Panc1 (cell line): ENCODE measurements around the gene SMIM24. TPM values are rescaled to one million over a fixed set of nuclear protein-coding genes. Genes with fewer than 3 reads are reported as not detected.

Source experiments
- ATAC-seq: fragments of 200-7000 bp; cut with Tn5 transposase; 2 replicates; pipeline ENCODE4 v1.9.1; 2020; ENCODE audit warnings: mild to moderate bottlenecking, moderate library complexity
- BruUV-seq: library from RNA; stranded (reverse); fragments of 400-500 nt; replicated peaks from 2 replicates; lab custom pipeline; 2021; lab: Mats Ljungman, UMichigan
- CTCF ChIA-PET: fragments of 300-600 bp; sonication (Branson Sonifier 250); formaldehyde crosslinking; loops from one replicate; lab custom pipeline; 2022; ENCODE audit warnings: antibody characterized with exemption; lab: Charles Lee
- POLR2A ChIA-PET: fragments of 300-600 bp; sonication (Branson Sonifier 250); formaldehyde crosslinking; loops from one replicate; lab custom pipeline; 2022; ENCODE audit warnings: antibody characterized with exemption; lab: Charles Lee
- DNase-seq: peaks from one replicate; pipeline ENCODE4 v3.0.0-alpha.2; 2010; ENCODE audit warnings: low read depth, low spot score
- H3K27ac ChIP-seq: 2 replicates; pipeline ENCODE4 v1.5.1; 2011; ENCODE audit warnings: mild to moderate bottlenecking, low read length, inconsistent platforms
- H3K27me3 ChIP-seq: fragments of 200-500 bp; sonication (Bioruptor generic); 2 replicates; pipeline ENCODE4 v1.6.0; 2014; ENCODE audit warnings: low read length, inconsistent platforms; ENCODE audit not compliant: control insufficient read depth, insufficient read depth
- H3K36me3 ChIP-seq: fragments of 200-500 bp; sonication (Bioruptor generic); 2 replicates; pipeline ENCODE4 v1.5.1; 2014; ENCODE audit warnings: inconsistent platforms, mild to moderate bottlenecking, low read length, moderate library complexity; ENCODE audit not compliant: control insufficient read depth, insufficient read depth
- H3K4me1 ChIP-seq: 2 replicates; pipeline ENCODE4 v1.5.1; 2011; ENCODE audit warnings: inconsistent platforms, mild to moderate bottlenecking, low read length, moderate library complexity; ENCODE audit not compliant: control insufficient read depth, insufficient read depth
- H3K4me3 ChIP-seq, 2 experiments: 2 replicates each; pipeline ENCODE4 v1.5.1; 2011 to 2012; ENCODE audit warnings: low read depth in 2 of 2, low read length in 2 of 2, mild to moderate bottlenecking in 2 of 2, inconsistent platforms in 1 of 2, moderate library complexity in 1 of 2
- H3K9me3 ChIP-seq: fragments of 200-500 bp; sonication (Bioruptor generic); 2 replicates; pipeline ENCODE4 v1.5.1; 2014; ENCODE audit warnings: low read depth, mild to moderate bottlenecking, inconsistent platforms, low read length, moderate library complexity; ENCODE audit not compliant: control insufficient read depth, insufficient read depth
- POLR2AphosphoS5 ChIP-seq: IDR thresholded peaks from 2 replicates; pipeline ENCODE4 v1.6.1; 2012; ENCODE audit warnings: mild to moderate bottlenecking, low read depth, low read length, moderate library complexity
- SIN3A ChIP-seq: IDR thresholded peaks from 2 replicates; pipeline ENCODE4 v1.6.1; 2012; ENCODE audit warnings: low read depth, mild to moderate bottlenecking, low read length, moderate library complexity, borderline replicate concordance; ENCODE audit not compliant: insufficient read depth
- TCF7L2 ChIP-seq: IDR thresholded peaks from 2 replicates; pipeline ENCODE4 v1.6.1; 2011; ENCODE audit warnings: mild to moderate bottlenecking, low read depth, low read length, inconsistent platforms
- in situ Hi-C: cut with HindIII; loops from 2 replicates; pipeline ENCODE4 v1.10.0; 2016; ENCODE audit warnings: low sequenced_read_pairs, low pct_unique_long_range_greater_than_20kb
- intact Hi-C: fragments of 100-400 bp; cut with micrococcal nuclease; formaldehyde crosslinking; loops from one replicate; pipeline ENCODE4 v1.10.0; 2022; ENCODE audit not compliant: unreplicated experiment
- total RNA-seq: library from RNA; stranded (reverse); gene quantifications from one replicate; pipeline ENCODE4 v1.2.1, GENCODE V29; 2021; ENCODE audit not compliant: unreplicated experiment
- TF ChIP-seq, protein P1 (sequence below), 2 experiments: IDR thresholded peaks; 2 replicates each; pipeline ENCODE4 v1.6.1; 2011 to 2012; ENCODE audit warnings: low read depth in 2 of 2, control low read depth in 1 of 2, low read length in 1 of 2, mild to moderate bottlenecking in 1 of 2, moderate library complexity in 1 of 2; ENCODE audit not compliant: insufficient read depth in 1 of 2
- TF ChIP-seq, protein P2 (sequence below): fragments of 450-650 bp; IDR thresholded peaks from 2 replicates; pipeline ENCODE4 v1.5.1; 2017; ENCODE audit warnings: mild to moderate bottlenecking

The SMIM24 gene
- total RNA-seq, 1 experiment from 2014 or later = 0.28 TPM

DNA sequence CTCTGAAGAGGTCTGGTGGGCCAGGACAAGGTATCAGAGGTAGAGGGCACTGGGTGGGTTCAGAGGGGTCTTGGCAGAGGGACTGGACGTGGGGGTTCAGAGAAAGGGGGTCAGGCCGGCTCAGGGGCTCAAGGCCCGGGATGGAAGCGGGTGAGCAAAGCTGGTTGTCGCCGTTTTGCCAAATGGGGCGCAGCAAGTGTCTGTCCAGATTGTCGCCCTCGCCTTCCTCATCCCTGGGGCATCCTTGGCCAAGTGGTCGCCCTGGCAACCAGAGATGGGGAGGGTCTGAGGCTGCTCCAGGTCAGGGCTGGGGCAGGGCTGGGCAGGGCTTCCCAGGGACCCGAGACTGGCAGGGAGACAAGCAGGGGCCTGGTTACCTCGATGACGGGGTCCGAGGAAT lies 13.3 kb upstream of the SMIM24 start:
- H3K27ac ChIP-seq = no peak overlapping the region
- DNase-seq = no peak
- in situ Hi-C loops (no loop called here), intact Hi-C loops (no loop called here)
- CTCF ChIA-PET = no interaction called here
- no peaks in the 10 kb centered on the region for H3K4me1 ChIP-seq
- H3K4me3 ChIP-seq = no peak overlapping the region
- no peaks in the 10 kb centered on the region for H3K27me3 ChIP-seq
- TF ChIP-seq SIN3A = no peak
- H3K9me3 ChIP-seq = no peaks in the 10 kb centered on the region
- no TSS peak for BruUV-seq
- H3K36me3 ChIP-seq = no peaks in the 10 kb centered on the region
- no peak for ATAC-seq
- POLR2A ChIA-PET = no interaction called here

DNA sequence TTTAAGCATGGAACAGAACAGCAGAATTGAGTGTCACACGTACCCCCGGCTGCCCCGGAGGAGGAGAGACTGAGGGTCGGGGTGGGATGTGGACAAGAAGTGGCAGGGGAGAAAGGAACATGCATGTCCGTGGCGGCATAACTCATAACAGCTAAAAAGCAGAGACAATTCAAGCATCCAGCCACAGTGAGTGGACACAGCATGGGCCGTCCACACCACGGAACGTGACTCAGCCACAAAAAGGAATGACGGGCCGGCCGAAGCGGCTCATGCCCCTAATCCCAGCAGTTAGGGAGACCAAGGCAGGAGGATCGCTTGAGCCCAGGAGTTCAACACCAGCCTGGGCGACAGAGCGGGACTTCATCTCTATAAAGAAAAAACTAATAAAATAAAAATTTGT lies 12.6 kb upstream of the SMIM24 start:
- Histone ChIP-seq H3K4me3 (no peak overlapping the region), H3K9me3 (no peaks in the 10 kb centered on the region), H3K4me1 (no peaks in the 10 kb centered on the region), H3K27ac (no peak overlapping the region), H3K27me3 (no peaks in the 10 kb centered on the region), H3K36me3 (no peaks in the 10 kb centered on the region)
- DNase-seq = no peak
- BruUV-seq = no TSS peak
- TF ChIP-seq, protein P1, sequence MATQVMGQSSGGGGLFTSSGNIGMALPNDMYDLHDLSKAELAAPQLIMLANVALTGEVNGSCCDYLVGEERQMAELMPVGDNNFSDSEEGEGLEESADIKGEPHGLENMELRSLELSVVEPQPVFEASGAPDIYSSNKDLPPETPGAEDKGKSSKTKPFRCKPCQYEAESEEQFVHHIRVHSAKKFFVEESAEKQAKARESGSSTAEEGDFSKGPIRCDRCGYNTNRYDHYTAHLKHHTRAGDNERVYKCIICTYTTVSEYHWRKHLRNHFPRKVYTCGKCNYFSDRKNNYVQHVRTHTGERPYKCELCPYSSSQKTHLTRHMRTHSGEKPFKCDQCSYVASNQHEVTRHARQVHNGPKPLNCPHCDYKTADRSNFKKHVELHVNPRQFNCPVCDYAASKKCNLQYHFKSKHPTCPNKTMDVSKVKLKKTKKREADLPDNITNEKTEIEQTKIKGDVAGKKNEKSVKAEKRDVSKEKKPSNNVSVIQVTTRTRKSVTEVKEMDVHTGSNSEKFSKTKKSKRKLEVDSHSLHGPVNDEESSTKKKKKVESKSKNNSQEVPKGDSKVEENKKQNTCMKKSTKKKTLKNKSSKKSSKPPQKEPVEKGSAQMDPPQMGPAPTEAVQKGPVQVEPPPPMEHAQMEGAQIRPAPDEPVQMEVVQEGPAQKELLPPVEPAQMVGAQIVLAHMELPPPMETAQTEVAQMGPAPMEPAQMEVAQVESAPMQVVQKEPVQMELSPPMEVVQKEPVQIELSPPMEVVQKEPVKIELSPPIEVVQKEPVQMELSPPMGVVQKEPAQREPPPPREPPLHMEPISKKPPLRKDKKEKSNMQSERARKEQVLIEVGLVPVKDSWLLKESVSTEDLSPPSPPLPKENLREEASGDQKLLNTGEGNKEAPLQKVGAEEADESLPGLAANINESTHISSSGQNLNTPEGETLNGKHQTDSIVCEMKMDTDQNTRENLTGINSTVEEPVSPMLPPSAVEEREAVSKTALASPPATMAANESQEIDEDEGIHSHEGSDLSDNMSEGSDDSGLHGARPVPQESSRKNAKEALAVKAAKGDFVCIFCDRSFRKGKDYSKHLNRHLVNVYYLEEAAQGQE (IDR thresholded peaks at IDR 0.05; ENCODE audit: insufficient read depth in 1 of 2, low read depth in 2 of 2, low read length in 1 of 2) = no peak
- no peak for TF ChIP-seq SIN3A
- no peak for TF ChIP-seq POLR2AphosphoS5
- TF ChIP-seq, protein P2, sequence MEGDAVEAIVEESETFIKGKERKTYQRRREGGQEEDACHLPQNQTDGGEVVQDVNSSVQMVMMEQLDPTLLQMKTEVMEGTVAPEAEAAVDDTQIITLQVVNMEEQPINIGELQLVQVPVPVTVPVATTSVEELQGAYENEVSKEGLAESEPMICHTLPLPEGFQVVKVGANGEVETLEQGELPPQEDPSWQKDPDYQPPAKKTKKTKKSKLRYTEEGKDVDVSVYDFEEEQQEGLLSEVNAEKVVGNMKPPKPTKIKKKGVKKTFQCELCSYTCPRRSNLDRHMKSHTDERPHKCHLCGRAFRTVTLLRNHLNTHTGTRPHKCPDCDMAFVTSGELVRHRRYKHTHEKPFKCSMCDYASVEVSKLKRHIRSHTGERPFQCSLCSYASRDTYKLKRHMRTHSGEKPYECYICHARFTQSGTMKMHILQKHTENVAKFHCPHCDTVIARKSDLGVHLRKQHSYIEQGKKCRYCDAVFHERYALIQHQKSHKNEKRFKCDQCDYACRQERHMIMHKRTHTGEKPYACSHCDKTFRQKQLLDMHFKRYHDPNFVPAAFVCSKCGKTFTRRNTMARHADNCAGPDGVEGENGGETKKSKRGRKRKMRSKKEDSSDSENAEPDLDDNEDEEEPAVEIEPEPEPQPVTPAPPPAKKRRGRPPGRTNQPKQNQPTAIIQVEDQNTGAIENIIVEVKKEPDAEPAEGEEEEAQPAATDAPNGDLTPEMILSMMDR = no peak
- no peak for TF ChIP-seq TCF7L2
- no peak for ATAC-seq
- POLR2A ChIA-PET = no interaction called here
- intact Hi-C loops (no loop called here), in situ Hi-C loops (no loop called here)
- CTCF ChIA-PET = no interaction called here

DNA sequence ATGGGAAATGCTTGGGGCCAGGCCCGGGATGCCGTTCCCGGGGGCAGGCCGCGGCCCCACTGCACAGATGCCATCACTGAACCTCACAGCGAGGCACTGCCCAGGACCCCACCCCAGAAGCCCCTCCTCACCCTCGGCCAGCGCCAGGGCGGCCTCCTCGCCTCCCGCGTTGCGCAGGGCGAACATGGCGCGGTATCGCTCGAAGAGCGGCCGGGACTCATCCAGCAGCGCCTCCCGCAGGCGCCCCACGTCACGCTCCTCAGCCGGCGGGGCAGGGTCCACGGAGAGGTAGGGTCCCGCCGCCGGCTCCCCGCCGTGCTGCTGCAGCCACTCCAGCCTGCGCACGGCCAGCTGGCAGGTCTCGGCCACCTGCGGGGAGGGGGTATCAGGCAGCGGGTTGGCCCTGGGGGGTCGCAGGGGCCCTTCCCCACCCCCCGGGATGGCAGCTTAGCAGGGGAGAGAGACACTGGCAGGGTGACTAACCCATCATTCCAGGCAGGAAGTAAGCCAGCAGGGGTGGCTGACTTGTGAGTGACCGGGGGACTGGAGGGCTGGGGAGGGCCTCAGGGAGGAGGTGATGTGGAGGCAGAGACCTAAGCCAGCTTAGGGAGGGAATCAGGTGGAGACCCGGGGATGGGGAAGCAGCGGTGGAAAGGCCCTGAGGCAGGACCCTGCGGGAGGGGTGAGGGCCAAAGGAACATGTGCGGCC lies 12.0 kb upstream of the SMIM24 start:
- Histone ChIP-seq H3K27ac (no peak overlapping the region), H3K4me3 (no peak overlapping the region), H3K9me3 (no peaks in the 10 kb centered on the region), H3K27me3 (no peaks in the 10 kb centered on the region), H3K36me3 (no peaks in the 10 kb centered on the region), H3K4me1 (no peaks in the 10 kb centered on the region)
- no TSS peak for BruUV-seq
- ChIA-PET POLR2A (no interaction called here), CTCF (no interaction called here)
- intact Hi-C loops = no loop called here
- no peak for ATAC-seq
- DNase-seq = no peak
- TF ChIP-seq SIN3A = no peak
- TF ChIP-seq TCF7L2 = no peak
- TF ChIP-seq, protein P2 = no peak
- TF ChIP-seq, protein P1 (IDR thresholded peaks at IDR 0.05; ENCODE audit: insufficient read depth in 1 of 2, low read depth in 2 of 2, low read length in 1 of 2) = no peak
- no peak for TF ChIP-seq POLR2AphosphoS5
- in situ Hi-C loops = no loop called here
